VCaP (cell line): ENCODE measurements around the gene ZBTB8OS.
A peak's percentile ranks its signal among the peaks of the same experiment; 100 is the strongest.

Experiments used
- H3K27ac ChIP-seq: fragments of 450-650 bp; 2 replicates; pipeline ENCODE4 v1.5.1; 2017
- CTCF ChIP-seq: fragments of 450-650 bp; conservative IDR thresholded peaks from 2 replicates; pipeline ENCODE4 v1.5.1; 2017; ENCODE audit warnings: mild to moderate bottlenecking, moderate library complexity

ZBTB8OS gene

GRCh38 chr1:32627596-32628162, 22.7 kb downstream of the ZBTB8OS start:
- no peak overlapping the region for H3K27ac ChIP-seq
- TF ChIP-seq CTCF = no peak

GRCh38 chr1:32626176-32626575, 24.2 kb downstream of the ZBTB8OS start:
- no peak for TF ChIP-seq CTCF
- H3K27ac ChIP-seq = no peak overlapping the region

- TF ChIP-seq CTCF = no peak
Measured at GRCh38 chr1:32623775-32624174, 26.6 kb downstream of the ZBTB8OS start.

GRCh38 chr1:32622806-32623681, 27.3 kb downstream of the ZBTB8OS start:
- H3K27ac ChIP-seq = no peak overlapping the region
- no peak for TF ChIP-seq CTCF

More at GRCh38 chr1:32623775-32624174, 26.6 kb downstream of the ZBTB8OS start:
- H3K27ac ChIP-seq = no peak overlapping the region

- TF ChIP-seq CTCF = no peak
- no peak overlapping the region for H3K27ac ChIP-seq
Measured at GRCh38 chr1:32622205-32622604, 28.1 kb downstream of the ZBTB8OS start.

- no peak overlapping the region for H3K27ac ChIP-seq
- TF ChIP-seq CTCF = peak; percentile 63
Measured at GRCh38 chr1:32619701-32620485, 30.5 kb downstream of the ZBTB8OS start.

GRCh38 chr1:32618673-32619221, 31.6 kb downstream of the ZBTB8OS start:
- no peak overlapping the region for H3K27ac ChIP-seq
- TF ChIP-seq CTCF = no peak
